ENCODE results near the gene IFT57.
"Not testable (repeated sequence)": the region's sequence is repeated elsewhere in the genome, so short reads cannot be mapped to it uniquely, and the experiment has no call there.

Gene IFT57

GRCh38 chr3:108221911-108222852 is at the start of gene IFT57:
TSS of gene IFT57 (minus strand) at chr3:108222424. CDS start at chr3:108222322, 102 bp downstream.
- peak; percentile 91 for DNase-seq (ENCODE audit: low read depth in 2 of 2, low spot score in 1 of 2)

DNA sequence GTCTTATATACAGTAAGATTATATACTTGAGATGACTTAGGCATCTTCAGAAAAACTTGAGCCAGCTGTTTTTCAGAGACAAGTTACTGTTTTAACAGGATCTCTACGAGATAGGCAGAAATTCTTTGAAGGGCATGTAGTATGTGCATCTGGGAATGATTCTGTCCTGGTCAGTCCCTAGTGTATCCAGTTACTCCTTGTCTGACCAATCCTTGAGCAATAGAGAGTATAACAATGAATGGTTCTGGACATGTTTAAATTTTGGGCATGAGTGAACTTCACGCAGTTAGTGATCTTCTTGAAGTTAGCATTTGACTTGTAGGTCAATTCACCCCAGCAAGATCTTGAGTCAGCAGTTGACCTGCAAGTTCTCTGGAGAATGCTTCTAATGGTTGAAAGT is 49.4 kb upstream of the IFT57 start:
- no peak for DNase-seq (ENCODE audit: low read depth in 2 of 2, low spot score in 1 of 2)

DNA sequence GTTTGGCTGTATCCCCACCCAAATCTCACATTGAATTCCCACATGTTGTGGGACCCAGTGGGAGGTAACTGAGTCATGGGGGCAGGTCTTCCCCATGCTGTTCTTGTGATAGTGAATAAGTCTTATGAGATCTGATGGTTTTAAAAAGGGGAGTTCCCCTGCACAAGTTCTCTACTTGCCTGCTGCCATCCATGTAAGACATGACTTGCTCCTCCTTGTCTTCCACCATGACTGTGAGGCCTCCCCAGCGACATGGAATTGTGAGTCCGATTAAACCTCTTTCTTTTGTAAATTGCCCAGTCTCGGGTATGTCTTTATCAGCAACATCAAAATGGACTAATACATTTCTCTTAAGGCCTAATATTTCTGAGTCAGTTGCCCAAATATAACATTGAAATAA is 46.0 kb upstream of the IFT57 start:
- not testable (repeated sequence) for DNase-seq (ENCODE audit: low read depth in 2 of 2, low spot score in 1 of 2)

DNA sequence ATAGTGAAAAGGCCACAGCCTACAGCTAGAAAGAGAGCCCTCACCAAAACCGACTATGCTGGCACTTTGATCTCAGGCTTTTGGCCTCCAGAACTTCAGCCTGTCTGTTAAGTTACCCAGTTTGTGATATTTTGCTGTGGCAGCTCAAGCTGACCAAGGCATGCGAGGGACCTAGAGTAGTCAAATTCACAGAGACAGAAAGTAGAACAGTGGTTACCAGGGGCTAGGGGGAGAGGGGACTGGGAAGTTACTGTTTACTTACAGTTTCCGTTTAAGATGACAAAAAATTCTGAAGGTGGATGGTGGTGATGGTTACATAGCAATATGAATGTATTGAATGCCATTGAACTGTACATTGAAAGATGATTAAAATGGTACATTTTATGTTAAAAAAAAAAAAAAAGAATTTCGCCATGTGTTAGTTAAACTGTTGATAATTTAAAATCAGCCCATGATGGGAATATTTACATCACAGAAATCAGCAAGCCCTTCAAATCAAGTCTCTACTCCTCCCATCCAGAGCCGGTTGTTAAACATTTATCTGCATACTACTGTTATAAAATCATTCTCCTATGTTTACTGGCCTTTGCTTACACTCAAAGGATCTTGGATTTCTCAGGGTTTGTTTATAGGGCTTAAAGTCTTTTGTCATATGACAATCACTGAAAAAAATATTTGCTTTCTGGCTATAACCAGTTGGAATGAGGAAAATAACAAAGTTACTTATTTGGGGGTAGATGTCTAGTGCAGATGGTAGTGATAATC is 42.5 kb upstream of the IFT57 start:
- not testable (repeated sequence) for DNase-seq (ENCODE audit: low read depth in 2 of 2, low spot score in 1 of 2)

DNA sequence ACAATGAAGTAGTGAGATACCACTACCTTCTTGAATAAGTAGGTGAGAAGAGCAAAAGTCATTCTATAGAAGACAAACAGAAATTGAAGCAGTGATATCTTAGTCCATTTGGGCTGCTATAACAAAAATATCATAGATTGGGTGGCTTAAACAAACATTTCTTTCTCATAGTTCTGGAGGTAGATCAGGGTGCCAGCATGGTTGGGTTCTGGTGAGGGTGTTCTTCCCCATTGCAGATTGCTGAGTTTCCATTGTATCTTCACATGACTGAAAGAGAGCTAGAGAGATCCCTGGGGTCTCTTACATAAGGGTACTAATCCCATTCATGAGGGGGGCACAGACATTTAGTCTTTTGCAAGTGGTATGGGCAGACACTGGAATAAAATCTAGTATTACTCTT is 32.9 kb upstream of the IFT57 start:
- DNase-seq (ENCODE audit: low read depth in 2 of 2, low spot score in 1 of 2), result no peak

GRCh38 chr3:108251844-108252243 is 29.6 kb upstream of the IFT57 start:
- DNase-seq (ENCODE audit: low read depth in 2 of 2, low spot score in 1 of 2), result no peak

DNA sequence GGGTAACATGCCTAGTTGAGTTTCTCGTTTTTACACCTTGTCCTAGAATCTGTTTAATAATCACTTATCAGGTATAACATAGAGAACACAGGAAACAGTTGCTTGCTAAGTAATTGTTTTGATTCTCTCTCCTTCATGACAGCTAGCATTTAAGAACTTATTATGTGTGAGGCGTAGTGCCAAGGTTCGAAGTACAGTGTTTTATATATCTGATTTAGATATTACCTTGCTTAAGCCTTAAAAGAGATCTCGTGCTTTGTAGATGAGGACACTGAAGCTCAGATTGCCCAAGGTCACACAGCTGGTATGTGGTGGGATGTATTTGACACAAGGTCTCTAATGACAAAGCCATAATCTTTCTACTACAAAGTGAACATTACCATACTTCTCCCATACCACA is 29.0 kb upstream of the IFT57 start:
- no peak for DNase-seq (ENCODE audit: low read depth in 2 of 2, low spot score in 1 of 2)

DNA sequence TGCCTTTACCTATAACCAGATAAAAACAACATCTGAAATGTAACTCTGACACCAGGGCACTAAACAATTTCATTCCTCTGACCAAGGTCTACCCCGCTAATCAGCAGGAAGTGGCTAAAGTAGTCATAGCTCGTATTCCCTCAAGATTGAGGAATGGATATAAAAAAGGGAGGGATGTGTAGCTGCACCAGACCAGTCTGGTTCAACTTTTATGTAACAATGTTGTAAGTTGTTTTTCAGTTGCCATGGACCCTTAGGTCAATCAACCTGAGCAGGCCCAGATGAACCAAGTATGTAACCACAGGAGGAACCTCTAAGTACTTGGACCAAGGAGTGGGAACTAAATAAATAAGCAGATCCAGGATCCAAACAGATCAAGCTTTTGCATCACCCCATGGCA is 28.4 kb upstream of the IFT57 start:
- DNase-seq (ENCODE audit: low read depth in 2 of 2, low spot score in 1 of 2), result no peak

DNA sequence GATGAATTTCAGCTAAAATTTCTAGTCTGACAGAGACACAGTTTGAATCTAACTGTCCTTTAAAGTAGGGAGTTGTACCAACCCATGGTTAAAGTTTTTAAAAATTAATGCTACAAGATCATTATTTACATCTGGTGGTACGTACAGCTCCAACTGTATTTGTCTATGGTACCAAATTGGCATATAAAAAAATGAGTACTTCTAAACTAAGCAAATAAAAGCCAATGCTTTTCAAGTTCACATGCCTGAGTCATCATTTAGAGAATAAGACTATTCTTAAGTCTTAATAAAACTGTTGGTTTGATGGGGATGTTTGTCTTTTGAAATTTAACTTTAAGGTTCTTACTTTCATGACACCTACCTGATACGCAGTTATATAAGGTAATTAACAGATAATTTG is 21.0 kb upstream of the IFT57 start:
- DNase-seq (ENCODE audit: low read depth in 2 of 2, low spot score in 1 of 2), result no peak

DNA sequence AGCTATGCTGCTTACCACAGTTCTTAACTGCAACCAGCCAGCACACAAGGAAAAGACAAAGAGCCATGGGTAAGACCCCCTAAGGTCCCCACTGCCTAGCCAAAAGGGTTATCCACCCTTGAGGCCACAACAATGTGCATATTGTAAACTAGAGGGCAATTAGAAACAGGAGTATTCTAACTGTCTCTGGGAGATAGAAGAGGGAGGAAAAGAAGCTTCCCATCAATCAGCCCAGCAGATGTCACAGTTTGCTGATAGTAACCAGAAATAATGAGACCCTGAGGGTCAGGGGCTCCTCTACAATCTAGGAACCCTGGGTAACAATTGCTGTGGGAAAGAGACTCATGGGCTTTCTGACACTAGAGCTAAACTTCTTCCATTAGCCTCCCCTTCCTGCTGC is 20.6 kb upstream of the IFT57 start:
- DNase-seq (ENCODE audit: low read depth in 2 of 2, low spot score in 1 of 2), result no peak

DNA sequence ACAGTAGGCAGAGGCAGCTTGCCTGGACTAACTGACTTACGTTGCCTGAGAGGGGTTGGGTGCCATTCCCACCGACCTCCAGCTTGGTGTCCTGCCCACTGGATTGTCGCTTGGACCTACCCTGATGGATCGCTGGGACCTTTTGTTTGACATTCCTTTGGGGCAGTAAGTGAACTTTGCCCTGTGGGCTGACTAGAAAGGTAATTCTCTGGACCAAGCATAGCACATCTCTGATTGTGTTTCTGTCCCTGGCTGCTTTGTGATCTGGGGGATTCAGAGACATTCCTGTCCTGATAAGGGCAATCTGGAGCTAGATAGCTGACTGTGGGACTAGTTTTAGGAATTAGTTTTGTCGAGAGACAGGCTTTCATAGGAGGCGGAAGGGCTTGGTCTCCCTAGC is 19.5 kb upstream of the IFT57 start:
- DNase-seq (ENCODE audit: low read depth in 2 of 2, low spot score in 1 of 2), result no peak

GRCh38 chr3:108241146-108241545 is 18.9 kb upstream of the IFT57 start:
- no peak for DNase-seq (ENCODE audit: low read depth in 2 of 2, low spot score in 1 of 2)

- no peak for DNase-seq (ENCODE audit: low read depth in 2 of 2, low spot score in 1 of 2)
Observed at GRCh38 chr3:108239082-108239481, 16.9 kb upstream of the IFT57 start.

DNA sequence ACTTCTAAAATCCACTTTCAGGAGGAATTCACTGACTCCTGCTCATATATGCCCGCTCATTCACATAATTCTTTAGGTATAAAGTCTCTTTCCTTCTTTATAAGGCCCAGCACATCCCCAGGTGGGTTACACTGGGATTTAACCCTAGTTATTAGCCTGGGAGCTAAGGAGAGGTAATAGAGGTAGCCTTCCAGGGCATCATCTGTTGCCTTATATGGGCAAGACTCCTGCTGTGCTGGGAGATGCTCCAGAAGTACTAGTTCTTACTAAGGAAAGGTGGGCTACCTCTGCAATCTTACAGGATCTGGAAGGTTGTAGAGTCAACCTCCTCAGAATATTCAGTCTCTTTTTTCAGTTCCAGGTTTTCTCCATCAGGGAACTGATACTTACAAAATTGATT is 13.1 kb upstream of the IFT57 start:
- DNase-seq (ENCODE audit: low read depth in 2 of 2, low spot score in 1 of 2), result no peak

DNA sequence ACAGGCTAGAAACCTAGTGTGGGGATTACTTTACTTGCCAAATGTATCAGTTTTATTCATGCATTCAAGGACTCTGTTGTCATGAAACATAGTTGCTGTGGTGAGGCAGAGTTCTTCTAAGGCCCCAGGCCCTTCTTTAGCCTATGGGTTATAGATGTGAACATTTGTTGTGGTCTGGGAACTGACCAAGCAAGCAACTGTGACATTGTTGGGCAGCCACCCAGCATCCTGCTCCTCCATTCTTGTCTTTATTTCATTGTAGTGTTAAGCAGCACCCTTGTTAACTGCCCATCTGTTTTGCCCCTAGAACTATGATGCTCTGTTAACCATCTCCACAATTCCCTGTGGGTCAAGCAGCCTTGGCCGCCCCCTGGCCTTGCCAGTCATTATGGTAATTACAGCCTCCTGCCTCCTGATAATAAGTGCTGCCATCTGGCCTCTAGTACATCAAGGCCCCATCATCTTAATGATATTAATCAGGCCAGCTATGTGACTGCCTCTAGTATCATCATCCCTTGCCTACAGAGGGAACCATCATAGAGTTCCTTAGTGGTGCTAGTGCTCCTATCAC is 12.2 kb upstream of the IFT57 start:
- DNase-seq (ENCODE audit: low read depth in 2 of 2, low spot score in 1 of 2), result no peak

- no peak for DNase-seq (ENCODE audit: low read depth in 2 of 2, low spot score in 1 of 2)
Observed at GRCh38 chr3:108228286-108228685, 6.1 kb upstream of the IFT57 start.

GRCh38 chr3:108227131-108227530 is 4.9 kb upstream of the IFT57 start:
- DNase-seq (ENCODE audit: low read depth in 2 of 2, low spot score in 1 of 2), result no peak

GRCh38 chr3:108225221-108225620 is 3.0 kb upstream of the IFT57 start:
- DNase-seq (ENCODE audit: low read depth in 2 of 2, low spot score in 1 of 2), result no peak

DNA sequence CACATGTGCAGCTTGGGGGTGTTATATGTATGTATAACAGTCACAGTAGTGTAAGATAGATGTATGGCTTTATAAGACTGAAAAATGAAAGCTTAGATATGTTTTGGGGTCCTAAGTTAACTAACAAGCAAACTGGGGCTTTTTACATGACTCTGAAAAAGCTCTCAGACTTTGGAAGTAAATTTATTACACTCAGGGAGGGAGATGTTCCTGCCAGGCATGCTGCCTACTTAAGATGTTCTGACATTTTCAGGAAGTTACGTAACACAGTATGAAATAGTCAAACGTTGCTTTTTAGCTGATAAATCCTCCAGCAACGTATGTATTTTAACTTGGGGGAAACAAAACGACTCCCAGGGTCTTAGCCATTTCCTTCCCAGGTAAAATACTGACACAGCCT is 1.7 kb upstream of the IFT57 start:
- DNase-seq (ENCODE audit: low read depth in 2 of 2, low spot score in 1 of 2), result no peak

- DNase-seq (ENCODE audit: low read depth in 2 of 2, low spot score in 1 of 2), result no peak
Observed at GRCh38 chr3:108222853-108223565, 785 bp upstream of the IFT57 start.

GRCh38 chr3:108221393-108221792 is 831 bp downstream of the IFT57 start:
- DNase-seq (ENCODE audit: low read depth in 2 of 2, low spot score in 1 of 2), result no peak

Measured in stimulated activated CD8-positive, alpha-beta memory T cell treated with anti-CD3 and anti-CD28 coated beads, Interleukin-4, amount 100 ng/mL, for 1 hour (primary cell).